Thoracic aorta (tissue), 2 donors: ENCODE measurements around the gene CNTNAP2. TPM values are rescaled to one million over a fixed set of nuclear protein-coding genes. Genes with fewer than 3 reads are reported as not detected.

Source experiments
- ATAC-seq: fragments of 150-250 bp; one replicate; pipeline ENCODE4 v1.8.0; 2017; ENCODE audit warnings: low read depth; ENCODE audit not compliant: insufficient number of reproducible peaks, low FRiP score
- DNase-seq: peaks from one replicate; pipeline ENCODE4 v3.0.0-alpha.2; 2020; ENCODE audit warnings: low spot score
- H3K27ac ChIP-seq, 2 donors: fragments of 200-600 bp; sonication (generic); 1 replicate in 1 of 2; 2 replicates in 1 of 2; pipeline ENCODE4 v1.5.1; 2016; ENCODE audit warnings: mild to moderate bottlenecking in 2 of 2, moderate library complexity in 2 of 2
- H3K27me3 ChIP-seq: fragments of 200-600 bp; sonication (generic); replicated peaks from 2 replicates; pipeline ENCODE4 v1.6.0; 2016; ENCODE audit warnings: mild to moderate bottlenecking; ENCODE audit not compliant: insufficient read depth
- H3K36me3 ChIP-seq: fragments of 200-600 bp; sonication (generic); one replicate; pipeline ENCODE4 v1.5.1; 2016
- H3K4me1 ChIP-seq, 2 donors: fragments of 200-600 bp; sonication (generic); 1 replicate in 1 of 2; 2 replicates in 1 of 2; pipeline versions ENCODE4 v1.5.1 to v1.6.0; 2016; ENCODE audit warnings: low read depth in 2 of 2, mild to moderate bottlenecking in 1 of 2; ENCODE audit not compliant: control insufficient read depth in 1 of 2
- H3K4me3 ChIP-seq: fragments of 200-600 bp; sonication (generic); 2 replicates; pipeline ENCODE4 v1.5.1; 2016; ENCODE audit warnings: mild to moderate bottlenecking
- H3K9me3 ChIP-seq: fragments of 200-600 bp; sonication (generic); 2 replicates; pipeline ENCODE4 v1.5.1; 2016
- CTCF ChIP-seq: fragments of 200-600 bp; sonication (generic); IDR thresholded peaks from one replicate; pipeline ENCODE4 v1.5.1; 2019; ENCODE audit warnings: antibody characterized with exemption
- total RNA-seq, 2 donors: library from RNA; depleted of rRNA; stranded (reverse); fragments of >200 nt; gene quantifications; one replicate each; pipeline versions ENCODE4 v1.1.0 to v1.2.3, GENCODE V29; 2016

The CNTNAP2 gene
- total RNA-seq, 2 donors from 2014 or later = not detected

GRCh38 chr7:146773506-146773905 is 656.9 kb downstream of the CNTNAP2 start:
- DNase-seq = no peak
- H3K9me3 ChIP-seq = no peaks in the 10 kb centered on the region
- no peak overlapping the region for H3K4me3 ChIP-seq
- no peak for ATAC-seq
- H3K27ac ChIP-seq = no peak overlapping the region
- no peaks in the 10 kb centered on the region for H3K4me1 ChIP-seq
- no peaks in the 10 kb centered on the region for H3K27me3 ChIP-seq
- no peaks in the 10 kb centered on the region for H3K36me3 ChIP-seq
- no peak for TF ChIP-seq CTCF

GRCh38 chr7:146781352-146782116 is 664.9 kb downstream of the CNTNAP2 start:
- ATAC-seq (no peak), DNase-seq (no peak)
- Histone ChIP-seq H3K4me3 (no peak overlapping the region), H3K27me3 (no peaks in the 10 kb centered on the region), H3K27ac (no peak overlapping the region), H3K9me3 (no peaks in the 10 kb centered on the region), H3K36me3 (no peaks in the 10 kb centered on the region), H3K4me1 (no peaks in the 10 kb centered on the region)
- no peak for TF ChIP-seq CTCF

- Histone ChIP-seq H3K27me3 (no peaks in the 10 kb centered on the region), H3K4me1 (no peaks in the 10 kb centered on the region), H3K27ac (no peak overlapping the region), H3K36me3 (no peaks in the 10 kb centered on the region), H3K9me3 (no peaks in the 10 kb centered on the region), H3K4me3 (no peak overlapping the region)
- DNase-seq (no peak), ATAC-seq (no peak)
- TF ChIP-seq CTCF = no peak
Observed at GRCh38 chr7:146787266-146787665, 670.7 kb downstream of the CNTNAP2 start.

- H3K4me1 ChIP-seq = no peaks in the 10 kb centered on the region
- H3K36me3 ChIP-seq = no peaks in the 10 kb centered on the region
- DNase-seq (no peak), ATAC-seq (no peak)
- H3K4me3 ChIP-seq = no peak overlapping the region
- no peak for TF ChIP-seq CTCF
- no peaks in the 10 kb centered on the region for H3K27me3 ChIP-seq
- H3K27ac ChIP-seq = no peak overlapping the region
- no peaks in the 10 kb centered on the region for H3K9me3 ChIP-seq
Observed at GRCh38 chr7:146788008-146788407, 671.4 kb downstream of the CNTNAP2 start.

- no peaks in the 10 kb centered on the region for H3K36me3 ChIP-seq
- H3K27me3 ChIP-seq = no peaks in the 10 kb centered on the region
- TF ChIP-seq CTCF = no peak
- H3K4me1 ChIP-seq = no peaks in the 10 kb centered on the region
- no peak overlapping the region for H3K4me3 ChIP-seq
- ATAC-seq = no peak
- no peaks in the 10 kb centered on the region for H3K9me3 ChIP-seq
- no peak for DNase-seq
- no peak overlapping the region for H3K27ac ChIP-seq
Observed at GRCh38 chr7:146791344-146792285, 675.0 kb downstream of the CNTNAP2 start.
